ENCODE results near the gene LRRC7. TPM values are rescaled to one million over a fixed set of nuclear protein-coding genes. Genes with fewer than 3 reads are reported as not detected.

The LRRC7 gene
- total RNA-seq, 4 donors from 2014 or later = under 0.01 TPM; not detected in 3

DNA sequence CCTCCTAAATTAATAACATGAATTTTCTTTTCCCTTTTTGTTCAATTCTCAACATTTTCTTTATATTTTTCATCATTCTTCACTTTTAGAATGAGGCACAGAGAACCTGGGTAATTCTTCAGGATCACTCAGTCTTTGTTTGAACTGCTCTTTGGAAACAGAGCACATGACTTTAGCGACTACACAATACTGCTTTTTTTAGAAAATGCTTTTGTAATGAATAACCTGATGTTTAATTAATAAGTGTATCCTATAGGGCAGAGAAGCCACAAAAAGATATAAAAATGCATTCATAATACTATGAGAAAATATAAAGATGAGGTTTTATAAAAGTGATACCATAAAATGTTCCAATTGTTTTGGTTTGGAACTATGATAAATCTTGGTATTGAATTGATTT, 77.8 kb downstream of the LRRC7 start:
- no peak for DNase-seq
- 40 to 63% methylated on average over 1 of the region's 1 CpG for WGBS, 2 donors
- no peaks in the 10 kb centered on the region for H3K4me1 ChIP-seq
- TF ChIP-seq POLR2A (IDR thresholded peaks at IDR 0.05) = no peak
- TF ChIP-seq, protein P1, sequence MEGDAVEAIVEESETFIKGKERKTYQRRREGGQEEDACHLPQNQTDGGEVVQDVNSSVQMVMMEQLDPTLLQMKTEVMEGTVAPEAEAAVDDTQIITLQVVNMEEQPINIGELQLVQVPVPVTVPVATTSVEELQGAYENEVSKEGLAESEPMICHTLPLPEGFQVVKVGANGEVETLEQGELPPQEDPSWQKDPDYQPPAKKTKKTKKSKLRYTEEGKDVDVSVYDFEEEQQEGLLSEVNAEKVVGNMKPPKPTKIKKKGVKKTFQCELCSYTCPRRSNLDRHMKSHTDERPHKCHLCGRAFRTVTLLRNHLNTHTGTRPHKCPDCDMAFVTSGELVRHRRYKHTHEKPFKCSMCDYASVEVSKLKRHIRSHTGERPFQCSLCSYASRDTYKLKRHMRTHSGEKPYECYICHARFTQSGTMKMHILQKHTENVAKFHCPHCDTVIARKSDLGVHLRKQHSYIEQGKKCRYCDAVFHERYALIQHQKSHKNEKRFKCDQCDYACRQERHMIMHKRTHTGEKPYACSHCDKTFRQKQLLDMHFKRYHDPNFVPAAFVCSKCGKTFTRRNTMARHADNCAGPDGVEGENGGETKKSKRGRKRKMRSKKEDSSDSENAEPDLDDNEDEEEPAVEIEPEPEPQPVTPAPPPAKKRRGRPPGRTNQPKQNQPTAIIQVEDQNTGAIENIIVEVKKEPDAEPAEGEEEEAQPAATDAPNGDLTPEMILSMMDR (IDR thresholded peaks at IDR 0.05) = no peak
- no peaks in the 10 kb centered on the region for H3K9me3 ChIP-seq
- no peaks in the 10 kb centered on the region for H3K36me3 ChIP-seq
- no peak overlapping the region for H3K4me3 ChIP-seq
- no peaks in the 10 kb centered on the region for H3K27me3 ChIP-seq
- intact Hi-C loops (cut with DNase I) = no loop called here
- no peak overlapping the region for H3K27ac ChIP-seq

DNA sequence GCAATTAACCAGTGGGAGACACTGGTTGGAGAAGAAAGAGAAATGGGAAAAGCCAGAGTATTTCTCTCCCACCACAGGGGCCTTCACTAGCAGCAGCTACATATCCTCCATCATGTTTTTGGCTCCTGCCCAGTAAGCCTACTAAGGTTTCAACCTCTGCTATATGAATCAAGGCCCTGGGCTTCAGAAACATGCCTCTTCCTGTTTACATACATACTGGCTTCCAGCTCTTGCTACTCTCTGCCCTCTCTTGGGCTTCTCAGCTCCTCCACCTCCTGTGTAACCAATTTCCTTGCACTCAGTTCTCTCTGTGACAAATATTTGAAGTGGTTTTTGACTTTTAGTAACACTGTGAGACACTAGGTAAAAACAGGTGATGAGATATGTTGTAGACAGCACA, 80.8 kb downstream of the LRRC7 start:
- Histone ChIP-seq H3K36me3 (no peaks in the 10 kb centered on the region), H3K9me3 (no peaks in the 10 kb centered on the region), H3K27me3 (no peaks in the 10 kb centered on the region), H3K27ac (no peak overlapping the region), H3K4me3 (no peak overlapping the region), H3K4me1 (no peaks in the 10 kb centered on the region)
- DNase-seq = no peak
- no peak for TF ChIP-seq POLR2A (IDR thresholded peaks at IDR 0.05)
- TF ChIP-seq, protein P1 (IDR thresholded peaks at IDR 0.05) = no peak
- intact Hi-C loops (cut with DNase I) = no loop called here

DNA sequence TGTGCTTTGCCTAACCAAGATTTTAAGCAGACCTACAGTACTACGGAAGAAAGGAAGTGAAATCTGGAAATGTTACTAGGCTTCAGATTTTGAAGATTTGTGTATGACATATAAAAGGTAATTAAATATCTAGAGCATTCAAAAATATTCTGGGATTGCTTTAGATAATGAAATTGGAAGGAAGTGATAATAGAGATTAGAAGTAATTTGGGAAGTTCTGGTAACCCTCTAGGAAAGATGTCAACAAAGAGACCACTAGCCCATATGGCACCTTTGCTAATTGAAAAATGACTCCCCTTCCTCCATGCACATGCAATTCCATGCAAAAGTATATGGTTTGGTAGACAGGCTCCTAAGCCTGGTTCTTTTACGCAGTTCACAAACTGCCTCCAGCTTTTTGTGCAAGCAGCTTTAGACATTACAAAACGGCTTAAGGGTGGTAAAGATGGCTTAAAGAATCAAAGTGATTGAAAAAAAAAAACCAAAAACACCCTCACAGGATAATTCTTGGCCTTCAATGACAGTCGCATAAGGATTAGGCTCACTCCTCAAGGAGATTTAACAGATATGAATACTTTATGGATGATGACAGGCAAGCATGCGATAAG, 81.8 kb downstream of the LRRC7 start:
- Histone ChIP-seq H3K9me3 (no peaks in the 10 kb centered on the region), H3K4me1 (no peaks in the 10 kb centered on the region), H3K36me3 (no peaks in the 10 kb centered on the region), H3K27me3 (no peaks in the 10 kb centered on the region), H3K27ac (no peak overlapping the region), H3K4me3 (no peak overlapping the region)
- no peak for DNase-seq
- TF ChIP-seq, protein P1 (IDR thresholded peaks at IDR 0.05) = no peak
- TF ChIP-seq POLR2A (IDR thresholded peaks at IDR 0.05) = no peak
- intact Hi-C loops (cut with DNase I) = no loop called here
- 75 to 90% methylated on average over 5 of the region's 5 CpGs for WGBS, 2 donors

DNA sequence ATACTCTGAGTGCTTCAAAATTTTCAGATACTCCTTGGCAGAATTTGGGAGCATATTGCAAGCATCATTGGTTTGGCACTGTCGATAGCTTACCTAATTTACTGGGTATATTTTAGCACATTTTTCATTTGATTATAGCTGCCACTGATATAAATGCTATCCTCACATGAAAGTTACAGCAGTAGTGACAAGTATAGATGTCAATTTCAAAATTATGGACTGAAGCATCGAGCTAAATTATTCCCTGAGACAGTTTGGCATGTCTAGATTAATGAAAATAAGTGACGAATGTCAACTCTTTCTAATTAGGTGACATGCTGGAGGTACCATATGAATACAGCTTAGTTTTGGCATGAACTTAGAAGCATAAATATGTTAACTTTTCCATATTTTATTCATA, 83.1 kb downstream of the LRRC7 start:
- Histone ChIP-seq H3K27me3 (no peaks in the 10 kb centered on the region), H3K36me3 (no peaks in the 10 kb centered on the region), H3K9me3 (no peaks in the 10 kb centered on the region), H3K4me1 (no peaks in the 10 kb centered on the region), H3K4me3 (no peak overlapping the region), H3K27ac (no peak overlapping the region)
- intact Hi-C loops (cut with DNase I) = no loop called here
- no peak for TF ChIP-seq POLR2A (IDR thresholded peaks at IDR 0.05)
- TF ChIP-seq, protein P1 (IDR thresholded peaks at IDR 0.05) = no peak
- DNase-seq = no peak
- 81 to 83% methylated on average over 3 of the region's 3 CpGs for WGBS, 2 donors

DNA sequence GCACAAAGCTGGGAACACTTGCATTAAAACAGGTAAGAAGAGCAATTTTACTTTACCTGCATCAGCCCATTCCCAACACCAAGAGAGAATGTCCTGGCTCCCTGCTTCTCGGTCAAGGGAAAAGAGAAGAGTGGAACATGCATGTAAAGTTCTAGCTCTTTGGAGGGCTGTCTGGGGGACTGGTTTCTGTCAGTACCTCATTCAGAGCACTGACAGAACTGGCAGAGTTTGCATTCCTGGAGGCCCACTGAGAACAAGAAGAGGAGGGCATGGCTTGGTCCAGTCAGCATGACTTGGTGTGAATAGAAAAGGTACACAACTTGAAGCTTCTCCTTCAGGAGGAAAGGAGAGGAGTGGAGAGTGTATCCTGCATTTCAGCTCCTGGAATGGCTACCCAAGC, 83.9 kb downstream of the LRRC7 start:
- no peak for DNase-seq
- H3K4me3 ChIP-seq = no peak overlapping the region
- intact Hi-C loops (cut with DNase I) = no loop called here
- no peaks in the 10 kb centered on the region for H3K36me3 ChIP-seq
- no peaks in the 10 kb centered on the region for H3K27me3 ChIP-seq
- H3K9me3 ChIP-seq = no peaks in the 10 kb centered on the region
- 0 to 10% methylated on average over 1 of the region's 1 CpG for WGBS, 2 donors
- TF ChIP-seq POLR2A (IDR thresholded peaks at IDR 0.05) = no peak
- TF ChIP-seq, protein P1 (IDR thresholded peaks at IDR 0.05) = no peak
- no peak overlapping the region for H3K27ac ChIP-seq
- no peaks in the 10 kb centered on the region for H3K4me1 ChIP-seq

Data from esophagus squamous epithelium (tissue), 5 donors.